T-helper 1 cell treated with Interleukin-12 subunit alpha and Interleukin-12 subunit beta and Interleukin-4 antibody, amounts not matched to agents 30 μg/mL and 1 μg/mL, for 36 hours (primary cell): Measurements from ENCODE around the gene CACNG3.
"Not testable (repeated sequence)": the region's sequence is repeated elsewhere in the genome, so short reads cannot be mapped to it uniquely, and the experiment has no call there.

Experiments used
- H3K27ac Mint-ChIP-seq: one replicate; pipeline ENCODE4 v1.8.0; 2021; ENCODE audit warnings: mild to moderate bottlenecking, mixed read lengths
- H3K27me3 Mint-ChIP-seq: one replicate; pipeline ENCODE4 v1.8.0; 2021; ENCODE audit warnings: low read depth, mixed read lengths
- H3K36me3 Mint-ChIP-seq: one replicate; pipeline ENCODE4 v1.8.0; 2021; ENCODE audit warnings: low read depth, mixed read lengths
- H3K4me1 Mint-ChIP-seq: one replicate; pipeline ENCODE4 v1.8.0; 2021; ENCODE audit warnings: low read depth, mixed read lengths
- H3K4me3 Mint-ChIP-seq: one replicate; pipeline ENCODE4 v1.8.0; 2021; ENCODE audit warnings: mild to moderate bottlenecking, moderate library complexity, mixed read lengths
- H3K9me3 Mint-ChIP-seq: one replicate; pipeline ENCODE4 v1.8.0; 2021; ENCODE audit warnings: mixed read lengths

The CACNG3 gene

GRCh38 chr16:24332582-24333090 lies 76.5 kb downstream of the CACNG3 start:
- Mint-ChIP-seq H3K4me1 (no peaks in the 10 kb centered on the region), H3K36me3 (no peaks in the 10 kb centered on the region)

GRCh38 chr16:24336491-24336890 lies 80.4 kb downstream of the CACNG3 start:
- Mint-ChIP-seq H3K27me3 (no peaks in the 10 kb centered on the region), H3K36me3 (no peaks in the 10 kb centered on the region), H3K4me3 (no peak overlapping the region), H3K9me3 (no peaks in the 10 kb centered on the region), H3K27ac (no peak overlapping the region), H3K4me1 (no peaks in the 10 kb centered on the region)

More at GRCh38 chr16:24332582-24333090, 76.5 kb downstream of the CACNG3 start:
- H3K27ac Mint-ChIP-seq = no peak overlapping the region
- no peak overlapping the region for H3K4me3 Mint-ChIP-seq
- H3K9me3 Mint-ChIP-seq = no peaks in the 10 kb centered on the region
- no peaks in the 10 kb centered on the region for H3K27me3 Mint-ChIP-seq

GRCh38 chr16:24337013-24337412 lies 80.9 kb downstream of the CACNG3 start:
- Mint-ChIP-seq H3K4me3 (no peak overlapping the region), H3K36me3 (no peaks in the 10 kb centered on the region), H3K4me1 (no peaks in the 10 kb centered on the region), H3K27ac (no peak overlapping the region), H3K27me3 (no peaks in the 10 kb centered on the region), H3K9me3 (no peaks in the 10 kb centered on the region)

- not testable (repeated sequence) for H3K27ac Mint-ChIP-seq, H3K4me3 Mint-ChIP-seq, H3K36me3 Mint-ChIP-seq, H3K27me3 Mint-ChIP-seq, H3K4me1 Mint-ChIP-seq, H3K9me3 Mint-ChIP-seq
These were observed 87.7 kb downstream of the CACNG3 start for GRCh38 chr16:24343829-24344228.

- no peak overlapping the region for H3K27ac Mint-ChIP-seq
- peaks cover 3% of the 10 kb centered on the region for H3K27me3 Mint-ChIP-seq
- H3K4me1 Mint-ChIP-seq = peaks cover 3% of the 10 kb centered on the region
- H3K36me3 Mint-ChIP-seq = no peaks in the 10 kb centered on the region
- H3K9me3 Mint-ChIP-seq = peaks cover 3% of the 10 kb centered on the region
- no peak overlapping the region for H3K4me3 Mint-ChIP-seq
These were observed 88.6 kb downstream of the CACNG3 start for GRCh38 chr16:24344784-24345183.

GRCh38 chr16:24345704-24346103 lies 89.6 kb downstream of the CACNG3 start:
- H3K4me1 Mint-ChIP-seq = peaks cover 3% of the 10 kb centered on the region
- H3K36me3 Mint-ChIP-seq = no peaks in the 10 kb centered on the region
- no peak overlapping the region for H3K4me3 Mint-ChIP-seq
- no peak overlapping the region for H3K27ac Mint-ChIP-seq
- H3K9me3 Mint-ChIP-seq = peaks cover 3% of the 10 kb centered on the region
- peaks cover 3% of the 10 kb centered on the region for H3K27me3 Mint-ChIP-seq

GRCh38 chr16:24346734-24347133 lies 90.6 kb downstream of the CACNG3 start:
- peaks cover 3% of the 10 kb centered on the region for H3K4me1 Mint-ChIP-seq
- H3K9me3 Mint-ChIP-seq = peaks cover 3% of the 10 kb centered on the region
- H3K4me3 Mint-ChIP-seq = no peak overlapping the region
- no peak overlapping the region for H3K27ac Mint-ChIP-seq
- H3K27me3 Mint-ChIP-seq = peaks cover 3% of the 10 kb centered on the region
- no peaks in the 10 kb centered on the region for H3K36me3 Mint-ChIP-seq

GRCh38 chr16:24347556-24347955 lies 91.4 kb downstream of the CACNG3 start:
- H3K4me1 Mint-ChIP-seq = peaks cover 3% of the 10 kb centered on the region
- H3K27ac Mint-ChIP-seq = no peak overlapping the region
- no peak overlapping the region for H3K4me3 Mint-ChIP-seq
- peaks cover 3% of the 10 kb centered on the region for H3K9me3 Mint-ChIP-seq
- H3K27me3 Mint-ChIP-seq = peaks cover 3% of the 10 kb centered on the region
- H3K36me3 Mint-ChIP-seq = no peaks in the 10 kb centered on the region

GRCh38 chr16:24348545-24349290 lies 92.6 kb downstream of the CACNG3 start:
- Mint-ChIP-seq H3K36me3 (no peaks in the 10 kb centered on the region), H3K27me3 (no peaks in the 10 kb centered on the region), H3K4me1 (peaks cover 3% of the 10 kb centered on the region), H3K4me3 (no peak overlapping the region), H3K27ac (no peak overlapping the region), H3K9me3 (peaks cover 3% of the 10 kb centered on the region)

GRCh38 chr16:24349320-24349719 lies 93.2 kb downstream of the CACNG3 start:
- peaks cover 3% of the 10 kb centered on the region for H3K4me1 Mint-ChIP-seq
- no peak overlapping the region for H3K27ac Mint-ChIP-seq
- H3K9me3 Mint-ChIP-seq = peaks cover 3% of the 10 kb centered on the region
- no peaks in the 10 kb centered on the region for H3K36me3 Mint-ChIP-seq
- no peaks in the 10 kb centered on the region for H3K27me3 Mint-ChIP-seq
- H3K4me3 Mint-ChIP-seq = no peak overlapping the region

GRCh38 chr16:24352746-24353145 lies 96.6 kb downstream of the CACNG3 start:
- no peaks in the 10 kb centered on the region for H3K27me3 Mint-ChIP-seq
- H3K4me1 Mint-ChIP-seq = no peaks in the 10 kb centered on the region
- H3K4me3 Mint-ChIP-seq = no peak overlapping the region
- no peak overlapping the region for H3K27ac Mint-ChIP-seq
- H3K9me3 Mint-ChIP-seq = no peaks in the 10 kb centered on the region
- H3K36me3 Mint-ChIP-seq = no peaks in the 10 kb centered on the region

GRCh38 chr16:24353622-24354021 lies 97.5 kb downstream of the CACNG3 start:
- H3K4me3 Mint-ChIP-seq = no peak overlapping the region
- no peaks in the 10 kb centered on the region for H3K36me3 Mint-ChIP-seq
- H3K27me3 Mint-ChIP-seq = no peaks in the 10 kb centered on the region
- no peak overlapping the region for H3K27ac Mint-ChIP-seq
- no peaks in the 10 kb centered on the region for H3K4me1 Mint-ChIP-seq
- H3K9me3 Mint-ChIP-seq = no peaks in the 10 kb centered on the region

- H3K27me3 Mint-ChIP-seq = no peaks in the 10 kb centered on the region
- no peaks in the 10 kb centered on the region for H3K9me3 Mint-ChIP-seq
- H3K36me3 Mint-ChIP-seq = no peaks in the 10 kb centered on the region
- H3K27ac Mint-ChIP-seq = no peak overlapping the region
- H3K4me1 Mint-ChIP-seq = no peaks in the 10 kb centered on the region
- no peak overlapping the region for H3K4me3 Mint-ChIP-seq
These were observed 101.4 kb downstream of the CACNG3 start for GRCh38 chr16:24357511-24357910.

- Mint-ChIP-seq H3K9me3 (no peaks in the 10 kb centered on the region), H3K4me3 (no peak overlapping the region), H3K36me3 (no peaks in the 10 kb centered on the region), H3K4me1 (no peaks in the 10 kb centered on the region), H3K27me3 (no peaks in the 10 kb centered on the region), H3K27ac (no peak overlapping the region)
These were observed 102.0 kb downstream of the CACNG3 start for GRCh38 chr16:24358117-24358516.

GRCh38 chr16:24359490-24359889 lies 103.4 kb downstream of the CACNG3 start:
- Mint-ChIP-seq H3K9me3 (no peaks in the 10 kb centered on the region), H3K27me3 (no peaks in the 10 kb centered on the region), H3K4me1 (no peaks in the 10 kb centered on the region), H3K36me3 (no peaks in the 10 kb centered on the region), H3K4me3 (no peak overlapping the region), H3K27ac (no peak overlapping the region)
